IMR-90 (cell line): ENCODE results near the gene MAD2L2. TPM values are rescaled to one million over a fixed set of nuclear protein-coding genes. Genes with fewer than 3 reads are reported as not detected.

Experiments used
- ATAC-seq: fragments of 200-7000 bp; cut with Tn5 transposase; 2 replicates; pipeline ENCODE4 v1.9.1; 2020; ENCODE audit warnings: low read depth, mild to moderate bottlenecking, moderate library complexity
- BruUV-seq: library from RNA; stranded (reverse); fragments of 400-500 nt; replicated peaks from 2 replicates; lab custom pipeline; 2021; lab: Mats Ljungman, UMichigan
- CTCF ChIA-PET: fragments of 300-600 bp; formaldehyde crosslinking; extraction: SDS; loops from one replicate; lab custom pipeline; 2021; ENCODE audit warnings: antibody characterized with exemption; lab: Yijun Ruan, JAX
- POLR2A ChIA-PET: fragments of 300-600 bp; sonication (Branson Sonifier 250); formaldehyde crosslinking; loops from one replicate; lab custom pipeline; 2022; ENCODE audit warnings: antibody characterized with exemption; ENCODE audit not compliant: unreplicated experiment; lab: Charles Lee
- DNase-seq: peaks from one replicate; pipeline ENCODE4 v3.0.0; 2013
- H2AFZ ChIP-seq: replicated peaks from 2 replicates; pipeline ENCODE3; 2013; ENCODE audit warnings: low read length, mild to moderate bottlenecking; ENCODE audit not compliant: poor library complexity
- H2AK5ac ChIP-seq: 2 replicates; pipeline ENCODE4 v1.6.1; 2013; ENCODE audit warnings: low read depth, low read length, inconsistent platforms
- H2AK9ac ChIP-seq: replicated peaks from 2 replicates; pipeline ENCODE3; 2013; ENCODE audit warnings: mild to moderate bottlenecking, low read depth, low read length, moderate library complexity; ENCODE audit not compliant: poor library complexity
- H2BK120ac ChIP-seq: 2 replicates; pipeline ENCODE4 v1.6.1; 2013; ENCODE audit warnings: low read depth, low read length, inconsistent platforms
- H2BK15ac ChIP-seq: 3 replicates; pipeline ENCODE4 v1.6.1; 2013; ENCODE audit warnings: low read depth, low read length, inconsistent platforms
- H2BK20ac ChIP-seq: 2 replicates; pipeline ENCODE4 v1.6.1; 2013; ENCODE audit warnings: low read depth, mild to moderate bottlenecking, inconsistent platforms, low read length, moderate library complexity
- H2BK5ac ChIP-seq: 2 replicates; pipeline ENCODE4 v1.6.1; 2013; ENCODE audit warnings: mild to moderate bottlenecking, low read depth, low read length, inconsistent platforms; ENCODE audit not compliant: poor library complexity, severe bottlenecking
- H3K14ac ChIP-seq: replicated peaks from 2 replicates; pipeline ENCODE4 v1.6.1; 2013; ENCODE audit warnings: low read depth, low read length, inconsistent platforms
- H3K18ac ChIP-seq: 2 replicates; pipeline ENCODE4 v1.6.1; 2013; ENCODE audit warnings: low read depth, low read length, control low read depth
- H3K23ac ChIP-seq: 2 replicates; pipeline ENCODE4 v1.6.1; 2013; ENCODE audit warnings: low read depth, low read length, inconsistent platforms
- H3K27ac ChIP-seq: 2 replicates; pipeline ENCODE4 v1.5.1; 2013; ENCODE audit warnings: mild to moderate bottlenecking, control low read depth, low read length; ENCODE audit not compliant: insufficient read depth
- H3K27me3 ChIP-seq: 2 replicates; pipeline ENCODE4 v1.6.1; 2013; ENCODE audit warnings: low read length; ENCODE audit not compliant: control insufficient read depth, insufficient read depth
- H3K36me3 ChIP-seq: 2 replicates; pipeline ENCODE4 v1.6.1; 2013; ENCODE audit warnings: low read length, mixed read lengths; ENCODE audit not compliant: control insufficient read depth, insufficient read depth
- H3K4ac ChIP-seq: 2 replicates; pipeline ENCODE4 v1.6.1; 2013; ENCODE audit warnings: low read depth, low read length, inconsistent platforms
- H3K4me1 ChIP-seq: 2 replicates; pipeline ENCODE4 v1.6.1; 2013; ENCODE audit warnings: low read length, mixed read lengths; ENCODE audit not compliant: control insufficient read depth, insufficient read depth
- H3K4me2 ChIP-seq: 2 replicates; pipeline ENCODE4 v1.6.1; 2013; ENCODE audit warnings: low read depth, mild to moderate bottlenecking, control low read depth, low read length, moderate library complexity
- H3K4me3 ChIP-seq: 2 replicates; pipeline ENCODE4 v1.5.1; 2013; ENCODE audit warnings: low read depth, mild to moderate bottlenecking, control low read depth, low read length, moderate library complexity; ENCODE audit not compliant: insufficient read depth
- H3K56ac ChIP-seq: 2 replicates; pipeline ENCODE4 v1.6.1; 2013; ENCODE audit warnings: low read length, inconsistent platforms; ENCODE audit not compliant: insufficient read depth; ENCODE audit errors: extremely low read depth
- H3K79me1 ChIP-seq, 2 experiments: 2 replicates each; pipeline ENCODE4 v1.6.1; 2013; ENCODE audit warnings: low read length in 2 of 2, inconsistent platforms in 1 of 2, low read depth in 1 of 2
- H3K9ac ChIP-seq: 2 replicates; pipeline ENCODE4 v1.6.1; 2013; ENCODE audit warnings: low read depth, low read length, control low read depth
- H3K9me1 ChIP-seq: 2 replicates; pipeline ENCODE4 v1.6.1; 2013; ENCODE audit warnings: low read length, inconsistent platforms; ENCODE audit not compliant: insufficient read depth
- H3K9me3 ChIP-seq: 2 replicates; pipeline ENCODE4 v1.6.1; 2013; ENCODE audit warnings: low read length; ENCODE audit not compliant: control insufficient read depth, insufficient read depth
- H4K20me1 ChIP-seq: 2 replicates; pipeline ENCODE4 v1.6.1; 2013; ENCODE audit warnings: low read length, inconsistent platforms; ENCODE audit not compliant: insufficient read depth
- H4K5ac ChIP-seq: 2 replicates; pipeline ENCODE4 v1.6.1; 2013; ENCODE audit warnings: mild to moderate bottlenecking, low read depth, low read length, control low read depth
- H4K8ac ChIP-seq, 2 experiments: 2 replicates each; pipeline ENCODE4 v1.6.1; 2013; ENCODE audit warnings: low read depth in 2 of 2, low read length in 2 of 2, control low read depth in 1 of 2, inconsistent platforms in 1 of 2
- H4K91ac ChIP-seq: 2 replicates; pipeline ENCODE4 v1.6.1; 2013; ENCODE audit warnings: low read depth, low read length, inconsistent platforms; ENCODE audit not compliant: insufficient read depth
- CEBPB ChIP-seq: IDR thresholded peaks from 2 replicates; pipeline ENCODE4 v1.6.1; 2012; ENCODE audit warnings: low read depth, low read length, improper control_type of control experiment
- MAFK ChIP-seq: IDR thresholded peaks from 2 replicates; pipeline ENCODE4 v1.6.1; 2012; ENCODE audit warnings: low read depth, low read length, improper control_type of control experiment
- WGBS, 2 experiments: methylation state at CpG; one replicate each; pipeline versions ENCODE4 v1.1.5 to v1.1.7; 2013; ENCODE audit warnings: missing lambda C conversion rate in 2 of 2; ENCODE audit not compliant: insufficient read length in 1 of 2; ENCODE audit errors: extremely low coverage in 2 of 2; 5-methylcytosine and 5-hydroxymethylcytosine counted together
- dilution Hi-C: fragments of 300-500 bp; cut with HindIII; formaldehyde crosslinking; loops from one replicate; pipeline ENCODE4 v1.14.3; 2018; ENCODE audit warnings: low sequenced_read_pairs; ENCODE audit not compliant: unreplicated experiment
- in situ Hi-C: fragments of 300-500 bp; cut with MboI; formaldehyde crosslinking; loops from 3 replicates; pipeline ENCODE4 v1.14.3; 2019; ENCODE audit warnings: low sequenced_read_pairs, inconsistent platforms, mixed read lengths
- intact Hi-C: fragments of 100-400 bp; cut with micrococcal nuclease; formaldehyde crosslinking; loops from 2 replicates; pipeline ENCODE4 v1.10.0; 2022
- polyA plus RNA-seq, 3 experiments: library from polyadenylated mRNA; depleted of rRNA; stranded (reverse); fragments of >200 nt; gene quantifications; 2 replicates each; pipeline ENCODE4 v1.2.3, GENCODE V29; 2012; ENCODE audit warnings: low replicate concordance in 1 of 3
- total RNA-seq: library from RNA; depleted of rRNA; stranded (reverse); fragments of >200 nt; gene quantifications from 2 replicates; pipeline ENCODE4 v1.2.3, GENCODE V29; 2012

The MAD2L2 gene
- total and polyA plus RNA-seq, 2 of the 4 experiments (the other 2 are of a cell fraction) = 44.6 to 70.9 TPM

DNA sequence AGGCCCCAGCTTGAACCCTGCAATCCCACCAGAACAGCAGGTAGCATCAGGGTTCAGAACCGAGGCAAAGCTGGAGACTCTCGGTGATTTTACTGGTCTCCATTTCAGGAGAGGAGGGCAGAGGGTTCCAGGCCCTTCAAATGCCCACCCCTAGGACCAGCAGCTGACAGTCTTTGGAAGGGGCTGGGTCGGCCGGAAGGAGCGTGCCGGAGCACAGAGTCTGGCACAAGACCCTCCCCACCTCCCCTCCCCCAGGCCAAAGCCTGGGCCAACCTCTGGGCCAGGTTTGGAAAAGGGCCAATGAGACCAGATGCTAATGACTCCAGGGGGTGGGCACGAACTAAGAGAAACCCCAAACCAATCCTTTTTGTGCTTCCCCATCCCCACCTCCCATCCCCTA, 33.6 kb downstream of the MAD2L2 start:
- dilution Hi-C loops = no loop called here
- BruUV-seq = no TSS peak
- H3K27me3 ChIP-seq = peaks cover 19% of the 10 kb centered on the region
- H3K36me3 ChIP-seq = no peaks in the 10 kb centered on the region
- no peak overlapping the region for H2BK20ac ChIP-seq
- no peaks in the 10 kb centered on the region for H3K9me3 ChIP-seq
- no peaks in the 10 kb centered on the region for H3K79me1 ChIP-seq
- no peak overlapping the region for H2BK120ac ChIP-seq
- DNase-seq (no peak), ATAC-seq (no peak)
- H2BK5ac ChIP-seq = no peak overlapping the region
- H4K8ac ChIP-seq = no peak overlapping the region
- ChIA-PET POLR2A (no interaction called here), CTCF (no interaction called here)
- intact Hi-C loops = no loop called here
- no peak overlapping the region for H3K4ac ChIP-seq
- no peak for TF ChIP-seq MAFK
- no peak for TF ChIP-seq CEBPB
- H4K5ac ChIP-seq = no peak overlapping the region
- no peak overlapping the region for H3K18ac ChIP-seq
- no peaks in the 10 kb centered on the region for H3K9me1 ChIP-seq
- H3K23ac ChIP-seq = no peak overlapping the region
- H3K27ac ChIP-seq = no peak overlapping the region
- no peak overlapping the region for H4K91ac ChIP-seq
- H3K56ac ChIP-seq = no peak overlapping the region
- no peaks in the 10 kb centered on the region; the same call in 1 of the 2 replicates for H4K20me1 ChIP-seq
- H3K4me3 ChIP-seq = no peak overlapping the region
- H3K14ac ChIP-seq = no peak overlapping the region
- H2AK9ac ChIP-seq = no peak overlapping the region
- H2AK5ac ChIP-seq = no peak overlapping the region
- no peaks in the 10 kb centered on the region; the same call in 1 of the 2 replicates for H3K4me1 ChIP-seq
- in situ Hi-C loops = loop anchor here (10.0 kb wide), 1 partner anchor 613 kb away; no protein-coding TSS in a partner anchor
- no peak overlapping the region for H2BK15ac ChIP-seq
- 53% methylated on average over 3 of the region's 7 CpGs; no CpG with 5 or more reads in 1 of the 2 experiments for WGBS, 2 experiments
- no peak overlapping the region for H2AFZ ChIP-seq
- H3K4me2 ChIP-seq = no peak overlapping the region
- H3K9ac ChIP-seq = no peak overlapping the region
